Measurements from ENCODE around the gene MAD1L1.

GRCh38 chr7:2165239-2165609 is 67.5 kb downstream of the MAD1L1 start:
- TF ChIP-seq CTCF (IDR thresholded peaks at IDR 0.05) (no peak), POLR2A (IDR thresholded peaks at IDR 0.05) (no peak)
